Liver (tissue), 9 donors: ENCODE results near the gene KRTAP10-8. TPM values are rescaled to one million over a fixed set of nuclear protein-coding genes. Genes with fewer than 3 reads are reported as not detected.
A peak's percentile ranks its signal among the peaks of the same experiment; 100 is the strongest.

ENCODE experiments used
- DNase-seq: peaks from one replicate; pipeline ENCODE4 v3.0.0-alpha.2; 2017; ENCODE audit warnings: low spot score
- H3K27ac ChIP-seq, 2 donors: one replicate each; pipeline ENCODE4 v1.7.0; 2013; ENCODE audit warnings: inconsistent platforms in 2 of 2, low read length in 2 of 2, control low read depth in 1 of 2, low read depth in 1 of 2, mild to moderate bottlenecking in 1 of 2
- H3K27me3 ChIP-seq, 4 donors: one replicate each; pipeline versions ENCODE4 v1.6.1 to v1.7.0; 2013; ENCODE audit warnings: low read length in 3 of 4, inconsistent platforms in 1 of 4, mild to moderate bottlenecking in 1 of 4, moderate library complexity in 1 of 4; ENCODE audit not compliant: control insufficient read depth in 4 of 4, insufficient read depth in 4 of 4
- H3K36me3 ChIP-seq, 4 donors: one replicate each; pipeline versions ENCODE4 v1.6.1 to v1.7.0; 2013; ENCODE audit warnings: low read length in 3 of 4, mild to moderate bottlenecking in 3 of 4, low read depth in 1 of 4, moderate library complexity in 1 of 4; ENCODE audit not compliant: control insufficient read depth in 4 of 4, insufficient read depth in 3 of 4
- H3K4me1 ChIP-seq, 4 donors: one replicate each; pipeline versions ENCODE4 v1.6.1 to v1.7.0; 2013; ENCODE audit warnings: low read length in 3 of 4, mild to moderate bottlenecking in 3 of 4, moderate library complexity in 1 of 4; ENCODE audit not compliant: control insufficient read depth in 4 of 4, insufficient read depth in 4 of 4
- H3K4me3 ChIP-seq, 3 donors: one replicate each; pipeline versions ENCODE4 v1.6.1 to v1.7.0; 2013; ENCODE audit warnings: low read length in 3 of 3, control low read depth in 1 of 3, low read depth in 1 of 3, mild to moderate bottlenecking in 1 of 3
- H3K9ac ChIP-seq, 2 donors: one replicate each; pipeline ENCODE4 v1.7.0; 2013; ENCODE audit warnings: low read length in 2 of 2, mild to moderate bottlenecking in 2 of 2, moderate library complexity in 2 of 2, control low read depth in 1 of 2, low read depth in 1 of 2
- H3K9me3 ChIP-seq, 4 donors: one replicate each; pipeline versions ENCODE4 v1.6.1 to v1.7.0; 2013; ENCODE audit warnings: low read length in 3 of 4; ENCODE audit not compliant: control insufficient read depth in 4 of 4
- EGR1 ChIP-seq, 2 donors: IDR thresholded peaks; 2 replicates each; pipeline ENCODE4 v1.6.1; 2016 to 2018; ENCODE audit warnings: antibody characterized with exemption in 2 of 2, low read depth in 2 of 2
- GABPA ChIP-seq, 2 donors: IDR thresholded peaks in 1 of 2; conservative IDR thresholded peaks in 1 of 2; 2 replicates each; pipeline ENCODE4 v1.6.1; 2016; ENCODE audit warnings: antibody characterized with exemption in 2 of 2, mild to moderate bottlenecking in 1 of 2, moderate library complexity in 1 of 2
- JUND ChIP-seq, 2 donors: IDR thresholded peaks; 2 replicates each; pipeline ENCODE4 v1.6.1; 2016; ENCODE audit warnings: antibody characterized with exemption in 2 of 2
- RAD21 ChIP-seq, 2 donors: IDR thresholded peaks; 2 replicates each; pipeline ENCODE4 v1.6.1; 2016; ENCODE audit warnings: antibody characterized with exemption in 2 of 2, mild to moderate bottlenecking in 2 of 2
- RXRA ChIP-seq, 2 donors: IDR thresholded peaks; 2 replicates each; pipeline ENCODE4 v1.6.1; 2017 to 2018; ENCODE audit warnings: antibody characterized with exemption in 2 of 2, mild to moderate bottlenecking in 1 of 2
- SP1 ChIP-seq: IDR thresholded peaks from 2 replicates; pipeline ENCODE4 v1.6.1; 2018; ENCODE audit warnings: antibody characterized with exemption, mild to moderate bottlenecking
- TAF1 ChIP-seq: conservative IDR thresholded peaks from 2 replicates; pipeline ENCODE4 v1.6.1; 2016; ENCODE audit warnings: antibody characterized with exemption, mild to moderate bottlenecking
- WGBS: extraction: QIAGEN DNeasy Blood & Tissue Kit; methylation state at CpG from one replicate; pipeline ENCODE4 v1.1.7; 2013; 5-methylcytosine and 5-hydroxymethylcytosine counted together
- polyA plus RNA-seq, 2 donors: library from polyadenylated mRNA; stranded (reverse) in 1 of 2; unstranded in 1 of 2; fragments of 200-250 nt in 1 of 2; fragments of >200 nt in 1 of 2; fragmentation: Nextera tagmentation in 1 of 2; extraction: Ambion mirVana in 1 of 2; gene quantifications; one replicate each; pipeline versions ENCODE4 v1.2.1 to v1.2.3, GENCODE V29; 2013 to 2015
- total RNA-seq, 2 donors: library from RNA; depleted of rRNA; stranded (reverse); fragments of >200 nt; gene quantifications; one replicate each; pipeline ENCODE4 v1.2.3, GENCODE V29; 2014
- TF ChIP-seq, protein P1 (sequence below): IDR thresholded peaks from 2 replicates; pipeline ENCODE4 v1.6.1; 2016; ENCODE audit warnings: antibody characterized with exemption
- TF ChIP-seq, protein P2 (sequence below): IDR thresholded peaks from 2 replicates; pipeline ENCODE4 v1.6.1; 2016; ENCODE audit warnings: antibody characterized with exemption, mild to moderate bottlenecking
- donor health status: healthy.
- donor health status: healthy.
- donor health status: healthy.
- donor health status: healthy.
- donor health status: healthy.

KRTAP10-8 gene
- total and polyA plus RNA-seq, 4 donors, result not detected

- Histone ChIP-seq H3K27me3 (no peaks in the 10 kb centered on the region), H3K27ac (no peak overlapping the region), H3K9ac (no peak overlapping the region), H3K4me1 (no peaks in the 10 kb centered on the region), H3K9me3 (peaks cover 0 to 11% (median 1%) of the 10 kb centered on the region in 4 donors), H3K36me3 (no peaks in the 10 kb centered on the region), H3K4me3 (no peak overlapping the region)
- TF ChIP-seq GABPA (IDR thresholded peaks at IDR 0.05 in 1 of 2, conservative IDR thresholded peaks at IDR 0.05 in 1 of 2), result no peak
- TF ChIP-seq, protein P1, sequence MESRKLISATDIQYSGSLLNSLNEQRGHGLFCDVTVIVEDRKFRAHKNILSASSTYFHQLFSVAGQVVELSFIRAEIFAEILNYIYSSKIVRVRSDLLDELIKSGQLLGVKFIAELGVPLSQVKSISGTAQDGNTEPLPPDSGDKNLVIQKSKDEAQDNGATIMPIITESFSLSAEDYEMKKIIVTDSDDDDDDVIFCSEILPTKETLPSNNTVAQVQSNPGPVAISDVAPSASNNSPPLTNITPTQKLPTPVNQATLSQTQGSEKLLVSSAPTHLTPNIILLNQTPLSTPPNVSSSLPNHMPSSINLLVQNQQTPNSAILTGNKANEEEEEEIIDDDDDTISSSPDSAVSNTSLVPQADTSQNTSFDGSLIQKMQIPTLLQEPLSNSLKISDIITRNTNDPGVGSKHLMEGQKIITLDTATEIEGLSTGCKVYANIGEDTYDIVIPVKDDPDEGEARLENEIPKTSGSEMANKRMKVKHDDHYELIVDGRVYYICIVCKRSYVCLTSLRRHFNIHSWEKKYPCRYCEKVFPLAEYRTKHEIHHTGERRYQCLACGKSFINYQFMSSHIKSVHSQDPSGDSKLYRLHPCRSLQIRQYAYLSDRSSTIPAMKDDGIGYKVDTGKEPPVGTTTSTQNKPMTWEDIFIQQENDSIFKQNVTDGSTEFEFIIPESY, result no peak
- DNase-seq, result no peak
- 82% methylated on average over 4 of the region's 4 CpGs for WGBS
Measured at GRCh38 chr21:44611551-44611950, 328 bp upstream of the KRTAP10-8 start.

- H3K36me3 ChIP-seq, result no peaks in the 10 kb centered on the region
- TF ChIP-seq EGR1 (IDR thresholded peaks at IDR 0.05; ENCODE audit: low read depth in 2 of 2), result no peak
- no peak for TF ChIP-seq RAD21 (IDR thresholded peaks at IDR 0.05)
- no peak for DNase-seq
- H3K4me1 ChIP-seq, result no peaks in the 10 kb centered on the region
- no peak overlapping the region for H3K9ac ChIP-seq
- H3K27me3 ChIP-seq, result no peaks in the 10 kb centered on the region
- peaks cover 0 to 11% (median 1%) of the 10 kb centered on the region in 4 donors for H3K9me3 ChIP-seq
- H3K27ac ChIP-seq, result no peak overlapping the region
- WGBS, result 87% methylated on average over 13 of the region's 13 CpGs
- no peak overlapping the region for H3K4me3 ChIP-seq
Measured at GRCh38 chr21:44612669-44613229, 870 bp downstream of the KRTAP10-8 start.

GRCh38 chr21:44613386-44614155 lies 1.7 kb downstream of the KRTAP10-8 start:
- DNase-seq, result peak; percentile 12
- Histone ChIP-seq H3K4me3 (no peak overlapping the region), H3K36me3 (no peaks in the 10 kb centered on the region), H3K27me3 (no peaks in the 10 kb centered on the region), H3K9me3 (peaks cover 0 to 11% (median 1%) of the 10 kb centered on the region in 4 donors), H3K27ac (no peak overlapping the region), H3K4me1 (no peaks in the 10 kb centered on the region), H3K9ac (no peak overlapping the region)
- TF ChIP-seq SP1 (no peak), TAF1 (no peak), RXRA (IDR thresholded peaks at IDR 0.05) (no peak), JUND (IDR thresholded peaks at IDR 0.05) (no peak)
- TF ChIP-seq, protein P2, sequence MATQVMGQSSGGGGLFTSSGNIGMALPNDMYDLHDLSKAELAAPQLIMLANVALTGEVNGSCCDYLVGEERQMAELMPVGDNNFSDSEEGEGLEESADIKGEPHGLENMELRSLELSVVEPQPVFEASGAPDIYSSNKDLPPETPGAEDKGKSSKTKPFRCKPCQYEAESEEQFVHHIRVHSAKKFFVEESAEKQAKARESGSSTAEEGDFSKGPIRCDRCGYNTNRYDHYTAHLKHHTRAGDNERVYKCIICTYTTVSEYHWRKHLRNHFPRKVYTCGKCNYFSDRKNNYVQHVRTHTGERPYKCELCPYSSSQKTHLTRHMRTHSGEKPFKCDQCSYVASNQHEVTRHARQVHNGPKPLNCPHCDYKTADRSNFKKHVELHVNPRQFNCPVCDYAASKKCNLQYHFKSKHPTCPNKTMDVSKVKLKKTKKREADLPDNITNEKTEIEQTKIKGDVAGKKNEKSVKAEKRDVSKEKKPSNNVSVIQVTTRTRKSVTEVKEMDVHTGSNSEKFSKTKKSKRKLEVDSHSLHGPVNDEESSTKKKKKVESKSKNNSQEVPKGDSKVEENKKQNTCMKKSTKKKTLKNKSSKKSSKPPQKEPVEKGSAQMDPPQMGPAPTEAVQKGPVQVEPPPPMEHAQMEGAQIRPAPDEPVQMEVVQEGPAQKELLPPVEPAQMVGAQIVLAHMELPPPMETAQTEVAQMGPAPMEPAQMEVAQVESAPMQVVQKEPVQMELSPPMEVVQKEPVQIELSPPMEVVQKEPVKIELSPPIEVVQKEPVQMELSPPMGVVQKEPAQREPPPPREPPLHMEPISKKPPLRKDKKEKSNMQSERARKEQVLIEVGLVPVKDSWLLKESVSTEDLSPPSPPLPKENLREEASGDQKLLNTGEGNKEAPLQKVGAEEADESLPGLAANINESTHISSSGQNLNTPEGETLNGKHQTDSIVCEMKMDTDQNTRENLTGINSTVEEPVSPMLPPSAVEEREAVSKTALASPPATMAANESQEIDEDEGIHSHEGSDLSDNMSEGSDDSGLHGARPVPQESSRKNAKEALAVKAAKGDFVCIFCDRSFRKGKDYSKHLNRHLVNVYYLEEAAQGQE, result no peak
- TF ChIP-seq, protein P1, result no peak
- WGBS, result 88% methylated on average over 26 of the region's 26 CpGs
